Activated naive CD4-positive, alpha-beta T cell treated with anti-CD3 and anti-CD28 coated beads, Interleukin-2, amount 50 U/mL, for 24 hours (primary cell): ENCODE results near the gene ANK3.

Experiments used
- H3K27ac Mint-ChIP-seq: one replicate; pipeline ENCODE4 v1.8.0; 2021; ENCODE audit warnings: mild to moderate bottlenecking, mixed read lengths
- H3K27me3 Mint-ChIP-seq: one replicate; pipeline ENCODE4 v1.8.0; 2021; ENCODE audit warnings: mixed read lengths
- H3K36me3 Mint-ChIP-seq: one replicate; pipeline ENCODE4 v1.8.0; 2021; ENCODE audit warnings: mixed read lengths
- H3K4me1 Mint-ChIP-seq: one replicate; pipeline ENCODE4 v1.8.0; 2021; ENCODE audit warnings: mixed read lengths
- H3K4me3 Mint-ChIP-seq: one replicate; pipeline ENCODE4 v1.8.0; 2021; ENCODE audit warnings: mild to moderate bottlenecking, mixed read lengths
- H3K9me3 Mint-ChIP-seq: one replicate; pipeline ENCODE4 v1.8.0; 2021; ENCODE audit warnings: mixed read lengths

The ANK3 gene

DNA sequence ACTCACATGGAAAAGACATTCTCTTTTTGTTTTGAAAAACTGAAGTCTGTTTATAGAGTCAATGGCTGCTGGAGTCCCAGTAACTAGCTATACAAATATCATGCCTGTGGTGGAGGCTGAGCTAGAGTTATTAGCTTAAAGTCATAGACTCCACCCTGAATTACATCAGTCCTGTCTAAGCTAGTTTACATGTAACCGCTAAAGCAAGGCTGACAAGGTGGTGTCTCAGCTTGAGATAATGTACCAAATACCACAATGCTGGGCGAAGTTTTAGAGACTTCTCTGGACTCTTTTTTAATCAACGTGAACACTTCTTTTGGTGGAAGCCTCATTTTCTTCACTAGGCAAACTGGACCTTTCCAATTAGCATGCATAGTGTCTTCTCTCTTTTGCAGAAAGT lies 219.4 kb downstream of the ANK3 start:
- Mint-ChIP-seq H3K27me3 (no peaks in the 10 kb centered on the region), H3K4me1 (no peaks in the 10 kb centered on the region), H3K9me3 (no peaks in the 10 kb centered on the region), H3K27ac (no peak overlapping the region), H3K4me3 (no peak overlapping the region), H3K36me3 (peaks cover 15% of the 10 kb centered on the region)

DNA sequence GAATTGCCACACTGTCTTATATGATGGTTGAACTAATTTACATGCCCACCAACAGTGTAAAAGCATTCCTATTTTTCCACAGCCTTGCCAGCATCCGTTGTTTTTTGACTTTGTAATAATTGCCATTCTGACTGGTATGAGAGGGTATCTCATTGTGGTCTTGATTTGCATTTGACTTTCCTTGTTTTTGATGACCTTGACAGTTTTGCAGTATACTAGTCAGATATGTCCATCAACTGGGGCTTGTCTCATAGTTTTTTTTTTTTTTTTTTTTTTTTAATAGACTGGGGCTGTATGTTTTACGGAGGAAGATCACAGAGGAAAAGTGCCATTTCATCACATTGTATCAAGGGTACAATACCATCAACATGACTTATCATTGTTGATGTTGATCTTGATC lies 220.6 kb downstream of the ANK3 start:
- Mint-ChIP-seq H3K27me3 (no peaks in the 10 kb centered on the region), H3K4me3 (no peak overlapping the region)

DNA sequence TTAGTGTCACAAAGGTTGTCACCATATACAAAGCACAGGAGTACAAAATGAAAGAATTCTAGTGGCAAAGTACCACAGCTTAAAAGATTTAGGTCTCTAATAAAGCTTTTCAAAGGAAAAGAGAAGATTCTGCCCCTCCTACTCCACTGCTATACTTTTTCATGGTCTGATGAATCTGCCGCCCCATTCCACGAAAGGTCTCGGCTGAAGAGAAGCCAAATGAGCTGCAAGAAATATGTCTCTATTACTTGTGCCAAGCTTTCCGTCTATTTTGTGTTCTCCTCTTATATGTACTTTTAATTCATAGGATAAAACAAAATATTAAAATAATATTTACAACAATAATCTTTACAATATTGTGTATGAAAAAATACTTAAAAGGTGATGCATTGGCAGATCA lies 222.6 kb downstream of the ANK3 start:
- Mint-ChIP-seq H3K27me3 (no peaks in the 10 kb centered on the region), H3K36me3 (peaks cover 19% of the 10 kb centered on the region)

More for the DNA sequence above, 220.6 kb downstream of the ANK3 start:
- Mint-ChIP-seq H3K27ac (no peak overlapping the region), H3K9me3 (no peaks in the 10 kb centered on the region), H3K4me1 (no peaks in the 10 kb centered on the region), H3K36me3 (peaks cover 12% of the 10 kb centered on the region)

DNA sequence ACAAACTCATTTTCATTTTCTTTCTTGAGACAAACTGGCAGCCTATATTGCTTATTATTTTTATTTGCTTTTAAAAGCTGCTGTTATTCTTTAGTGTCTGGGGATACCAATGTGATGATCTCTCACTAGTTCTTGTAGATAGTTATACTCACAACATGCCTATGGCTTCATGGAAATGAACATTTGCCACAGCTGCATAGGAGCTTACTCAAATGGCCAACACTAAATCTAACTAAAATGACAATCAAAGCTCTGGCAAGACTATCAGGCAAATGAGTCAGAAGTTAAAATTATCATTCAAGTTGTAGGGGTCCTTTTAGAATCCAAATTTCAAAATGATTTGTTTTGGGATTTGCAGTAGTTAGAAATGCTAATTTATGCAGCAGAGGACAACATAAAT lies 225.9 kb downstream of the ANK3 start:
- Mint-ChIP-seq H3K36me3 (peaks cover 23% of the 10 kb centered on the region), H3K9me3 (no peaks in the 10 kb centered on the region), H3K4me3 (no peak overlapping the region), H3K4me1 (no peaks in the 10 kb centered on the region), H3K27me3 (no peaks in the 10 kb centered on the region), H3K27ac (no peak overlapping the region)

More for the DNA sequence above, 222.6 kb downstream of the ANK3 start:
- Mint-ChIP-seq H3K4me1 (no peaks in the 10 kb centered on the region), H3K4me3 (no peak overlapping the region), H3K9me3 (no peaks in the 10 kb centered on the region), H3K27ac (no peak overlapping the region)

DNA sequence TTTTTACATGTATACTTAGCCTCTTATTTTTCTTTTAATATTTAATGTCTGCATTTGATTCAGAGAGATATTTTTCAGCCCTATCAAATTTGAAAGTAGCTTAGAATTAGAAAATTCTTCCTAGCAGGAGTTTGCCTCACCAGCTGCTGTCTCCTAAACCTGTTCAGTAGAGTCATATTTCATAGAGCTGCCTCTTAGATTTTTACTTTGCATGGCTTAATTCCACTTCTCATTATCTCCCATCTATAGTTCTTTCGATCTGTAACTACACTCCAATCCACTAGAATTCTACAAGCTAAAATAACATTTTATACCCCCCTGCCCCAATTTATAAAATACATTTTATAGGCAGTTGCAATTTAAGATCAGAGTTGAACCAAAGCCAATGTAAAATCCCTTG lies 227.0 kb downstream of the ANK3 start:
- peaks cover 26% of the 10 kb centered on the region for H3K36me3 Mint-ChIP-seq
- H3K27ac Mint-ChIP-seq = peak overlapping the region; percentile 26
- no peak overlapping the region for H3K4me3 Mint-ChIP-seq
- H3K27me3 Mint-ChIP-seq = no peaks in the 10 kb centered on the region
- H3K9me3 Mint-ChIP-seq = no peaks in the 10 kb centered on the region
- H3K4me1 Mint-ChIP-seq = no peaks in the 10 kb centered on the region

DNA sequence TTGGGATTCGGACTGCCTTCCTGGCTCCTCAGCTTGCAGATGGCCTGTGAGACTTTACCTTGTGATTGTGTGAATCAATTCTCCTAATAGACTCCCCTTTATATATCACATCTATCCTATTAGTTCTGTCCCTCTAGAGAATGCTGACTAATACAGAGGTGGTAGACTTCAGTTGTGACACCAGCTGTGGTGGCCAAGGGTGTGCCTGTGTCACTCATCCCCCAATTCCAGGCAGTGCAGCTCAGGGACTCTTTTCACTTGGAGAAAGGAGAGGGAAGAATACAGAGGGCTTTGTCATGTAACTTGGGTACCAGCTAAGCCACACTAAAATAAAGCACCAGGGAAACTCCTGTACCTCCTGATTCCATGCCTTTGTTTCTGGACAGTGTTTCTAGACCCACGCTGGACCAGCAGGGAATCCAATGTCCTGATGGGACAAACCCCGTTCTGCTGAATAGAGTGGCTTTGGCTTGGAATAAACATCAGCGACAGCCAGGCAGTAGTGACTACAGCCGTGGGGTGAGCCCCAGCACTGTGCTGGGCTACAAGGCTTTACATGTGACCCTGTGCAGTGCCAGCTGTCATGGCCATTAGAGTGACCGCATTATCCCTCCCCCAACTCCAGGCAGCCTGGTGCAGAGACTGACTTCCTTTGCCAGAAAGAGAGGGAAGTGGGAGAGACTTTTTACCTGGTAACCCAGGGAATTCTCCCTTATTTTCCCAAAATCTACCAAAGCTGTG lies 233.6 kb downstream of the ANK3 start:
- Mint-ChIP-seq H3K4me1 (no peaks in the 10 kb centered on the region), H3K27me3 (no peaks in the 10 kb centered on the region), H3K9me3 (no peaks in the 10 kb centered on the region), H3K36me3 (peaks cover 23% of the 10 kb centered on the region), H3K4me3 (no peak overlapping the region), H3K27ac (no peak overlapping the region)

DNA sequence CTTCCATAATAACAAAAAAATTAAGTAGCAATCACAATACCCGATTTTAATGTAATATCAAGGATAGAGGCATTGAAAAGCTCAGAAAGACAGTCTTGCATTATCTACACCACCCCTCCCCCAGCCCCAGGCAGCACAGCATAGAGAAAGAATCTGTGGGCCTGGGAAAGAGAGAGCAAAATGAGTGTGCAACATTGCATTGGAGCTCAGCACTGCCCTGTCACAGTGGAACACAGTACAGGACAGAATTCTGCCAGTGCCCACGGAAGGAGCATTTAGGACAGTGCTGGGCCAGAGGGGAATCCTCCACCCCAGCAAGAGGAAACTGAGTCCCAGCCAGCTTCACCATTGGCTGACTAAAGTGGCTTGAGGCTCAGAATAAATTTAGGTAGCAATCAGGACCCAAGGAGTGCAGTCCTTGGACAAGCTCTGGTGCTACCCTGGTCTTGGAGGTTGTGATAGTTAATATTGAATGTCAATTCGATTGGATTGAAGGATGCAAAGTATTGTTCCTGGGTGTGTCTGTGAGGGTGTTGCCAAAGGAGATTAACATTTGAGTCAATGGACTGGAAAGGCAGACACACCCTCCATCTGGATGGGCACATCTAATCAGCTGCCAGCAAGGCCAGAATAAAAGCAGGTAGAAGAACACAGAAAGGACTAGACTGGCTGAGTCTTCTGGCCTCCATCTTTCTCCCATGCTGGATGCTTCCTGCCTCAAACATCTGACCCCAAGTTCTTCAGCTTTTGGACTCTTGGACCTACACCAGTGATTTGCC lies 234.4 kb downstream of the ANK3 start:
- Mint-ChIP-seq H3K4me1 (no peaks in the 10 kb centered on the region), H3K27ac (no peak overlapping the region), H3K27me3 (no peaks in the 10 kb centered on the region), H3K36me3 (peaks cover 22% of the 10 kb centered on the region), H3K9me3 (no peaks in the 10 kb centered on the region), H3K4me3 (no peak overlapping the region)

DNA sequence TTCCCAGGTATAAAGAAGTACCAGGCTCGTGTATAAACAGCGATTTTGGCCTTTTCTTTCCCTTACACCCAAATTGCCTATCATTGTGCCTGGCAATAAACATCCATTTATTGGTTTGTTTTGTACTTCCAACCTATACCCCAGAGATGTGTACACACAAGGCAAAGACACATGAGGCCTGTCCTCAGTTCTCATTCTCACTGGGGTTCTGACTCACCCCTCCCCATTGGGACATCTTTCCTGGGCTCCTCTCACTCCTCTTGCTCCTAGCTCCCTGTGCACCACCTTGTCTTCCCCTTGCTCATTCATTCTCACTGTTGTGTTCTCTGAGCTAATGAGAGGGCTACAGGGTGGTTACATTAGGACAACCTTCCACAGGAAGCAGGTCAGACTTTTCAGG lies 240.7 kb downstream of the ANK3 start:
- Mint-ChIP-seq H3K4me3 (no peak overlapping the region), H3K9me3 (no peaks in the 10 kb centered on the region), H3K27ac (no peak overlapping the region), H3K27me3 (no peaks in the 10 kb centered on the region), H3K36me3 (peaks cover 27% of the 10 kb centered on the region), H3K4me1 (no peaks in the 10 kb centered on the region)

DNA sequence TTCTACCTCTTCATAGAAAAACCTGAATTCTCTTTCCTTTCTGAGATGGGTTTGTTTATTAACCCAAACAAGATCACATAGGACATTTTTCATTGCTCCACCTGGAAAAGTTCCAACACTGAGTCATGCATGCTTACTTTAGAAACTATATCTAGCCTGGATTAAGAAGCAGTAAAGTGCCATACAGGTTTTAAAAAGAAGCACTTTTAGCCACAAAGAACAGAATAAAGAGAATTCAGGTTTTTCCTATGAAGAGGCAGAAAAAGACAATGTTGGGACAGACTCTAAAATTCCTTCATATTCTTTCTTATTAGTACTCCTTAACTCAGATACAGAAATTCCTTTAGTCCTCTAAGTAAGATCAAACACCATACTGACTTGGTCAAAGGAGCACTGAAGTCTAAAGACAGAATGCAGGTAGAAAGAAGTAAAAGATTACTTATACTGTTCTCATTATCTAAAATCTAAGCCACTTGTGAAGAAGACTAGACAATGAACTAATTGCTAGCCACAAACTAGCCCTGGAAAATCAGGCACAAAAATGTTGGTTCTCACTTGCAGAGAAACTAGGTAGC lies 241.3 kb downstream of the ANK3 start:
- H3K27ac Mint-ChIP-seq = no peak overlapping the region
- no peak overlapping the region for H3K4me3 Mint-ChIP-seq
- H3K36me3 Mint-ChIP-seq = peaks cover 27% of the 10 kb centered on the region
- no peaks in the 10 kb centered on the region for H3K9me3 Mint-ChIP-seq
- H3K27me3 Mint-ChIP-seq = no peaks in the 10 kb centered on the region
- H3K4me1 Mint-ChIP-seq = no peaks in the 10 kb centered on the region

DNA sequence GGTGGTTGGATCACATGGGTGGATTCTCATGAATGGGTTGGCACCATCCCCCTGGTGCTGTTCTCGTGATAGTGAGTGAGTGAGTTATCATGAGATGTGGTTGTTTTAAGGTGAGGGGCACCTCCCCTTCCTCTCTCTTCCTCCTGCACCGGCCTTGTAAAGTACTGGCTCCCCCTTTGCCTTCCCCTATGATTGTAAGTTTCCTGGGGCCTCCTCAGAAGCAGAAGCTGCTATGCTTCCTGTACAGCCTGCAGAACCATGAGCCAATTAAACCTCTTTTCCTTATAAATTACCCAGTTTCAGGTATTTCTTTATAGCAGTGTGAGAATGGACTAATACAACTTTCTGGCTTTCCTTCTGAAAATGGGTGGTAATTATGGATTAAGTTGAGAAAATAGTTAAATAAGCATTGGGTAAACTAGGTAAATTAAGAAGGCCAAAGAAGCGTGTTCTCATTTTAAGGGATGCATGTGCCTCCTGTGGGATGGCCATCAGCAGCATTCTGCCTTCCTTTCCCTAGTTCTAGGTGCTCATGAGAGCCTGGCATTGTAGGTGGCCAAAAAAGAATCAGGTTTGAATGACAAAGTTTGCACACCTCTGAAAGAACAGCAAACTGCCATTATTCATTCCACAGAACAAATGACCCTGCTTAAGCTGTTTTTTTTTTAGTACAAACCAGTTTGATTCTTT lies 242.0 kb downstream of the ANK3 start:
- H3K9me3 Mint-ChIP-seq = no peaks in the 10 kb centered on the region
- H3K4me3 Mint-ChIP-seq = no peak overlapping the region
- no peaks in the 10 kb centered on the region for H3K27me3 Mint-ChIP-seq
- H3K27ac Mint-ChIP-seq = no peak overlapping the region
- peaks cover 22% of the 10 kb centered on the region for H3K36me3 Mint-ChIP-seq
- H3K4me1 Mint-ChIP-seq = no peaks in the 10 kb centered on the region

DNA sequence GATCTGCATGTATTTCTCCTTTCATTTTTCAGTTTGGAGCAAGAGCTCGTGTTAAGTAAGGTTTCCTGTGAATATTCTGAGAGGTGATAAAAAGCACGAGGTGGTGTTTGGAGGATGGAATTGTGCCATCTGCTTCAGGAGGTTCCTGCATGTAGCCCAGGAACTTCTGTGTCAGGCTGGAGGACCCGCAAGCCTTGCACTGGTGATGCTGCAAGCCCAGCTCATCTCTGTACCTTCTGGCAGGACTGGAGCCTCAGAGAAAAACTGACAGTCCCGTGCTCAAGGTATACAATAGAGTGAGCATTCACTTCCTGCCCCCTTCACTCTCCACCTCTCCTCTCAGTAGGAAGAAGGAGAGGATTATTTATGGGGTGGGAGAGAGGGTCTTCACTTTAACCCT lies 242.7 kb downstream of the ANK3 start:
- Mint-ChIP-seq H3K27me3 (no peaks in the 10 kb centered on the region), H3K36me3 (peaks cover 21% of the 10 kb centered on the region), H3K4me1 (no peaks in the 10 kb centered on the region), H3K9me3 (no peaks in the 10 kb centered on the region), H3K27ac (no peak overlapping the region), H3K4me3 (no peak overlapping the region)

DNA sequence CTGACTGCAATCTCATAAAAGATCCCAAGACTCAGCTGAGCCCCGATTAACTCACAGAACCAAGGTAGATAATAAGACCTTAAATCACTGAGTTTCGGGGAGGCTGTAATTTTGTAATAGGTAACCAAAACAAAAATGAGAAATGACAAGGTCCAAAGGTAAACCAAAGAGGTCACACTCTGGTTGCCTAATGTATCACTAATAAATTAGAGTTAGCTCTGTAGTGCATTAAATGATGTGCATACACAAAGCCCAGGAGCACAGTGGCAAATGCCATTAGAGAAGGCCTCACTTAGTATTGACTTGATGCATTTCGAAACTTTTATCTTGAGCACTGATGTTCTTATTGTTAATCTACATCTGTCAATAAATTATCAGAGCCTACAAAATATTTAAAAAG lies 245.6 kb downstream of the ANK3 start:
- Mint-ChIP-seq H3K27ac (no peak overlapping the region), H3K4me1 (no peaks in the 10 kb centered on the region), H3K27me3 (no peaks in the 10 kb centered on the region), H3K4me3 (no peak overlapping the region), H3K9me3 (no peaks in the 10 kb centered on the region), H3K36me3 (peaks cover 12% of the 10 kb centered on the region)

DNA sequence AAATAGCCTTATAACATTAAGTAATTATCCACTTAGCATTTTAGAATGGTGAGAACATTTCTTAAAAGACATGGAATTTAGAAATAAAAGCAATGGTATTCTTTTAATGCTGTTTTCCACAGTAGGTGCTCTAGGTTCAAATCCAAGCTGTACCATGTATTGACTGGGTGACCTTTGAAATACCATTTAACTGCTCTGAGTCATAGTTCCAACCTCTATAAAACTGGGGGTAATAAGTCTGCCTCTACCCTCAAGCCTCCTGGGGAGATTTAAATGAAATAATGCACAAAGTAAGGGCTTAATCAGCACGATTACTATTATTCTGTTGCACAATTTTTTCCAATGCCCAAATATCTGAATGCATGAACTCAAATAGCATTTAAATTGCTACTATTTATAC lies 246.9 kb downstream of the ANK3 start:
- Mint-ChIP-seq H3K27me3 (no peaks in the 10 kb centered on the region), H3K4me3 (no peak overlapping the region), H3K36me3 (peaks cover 11% of the 10 kb centered on the region), H3K4me1 (no peaks in the 10 kb centered on the region), H3K27ac (no peak overlapping the region), H3K9me3 (no peaks in the 10 kb centered on the region)

DNA sequence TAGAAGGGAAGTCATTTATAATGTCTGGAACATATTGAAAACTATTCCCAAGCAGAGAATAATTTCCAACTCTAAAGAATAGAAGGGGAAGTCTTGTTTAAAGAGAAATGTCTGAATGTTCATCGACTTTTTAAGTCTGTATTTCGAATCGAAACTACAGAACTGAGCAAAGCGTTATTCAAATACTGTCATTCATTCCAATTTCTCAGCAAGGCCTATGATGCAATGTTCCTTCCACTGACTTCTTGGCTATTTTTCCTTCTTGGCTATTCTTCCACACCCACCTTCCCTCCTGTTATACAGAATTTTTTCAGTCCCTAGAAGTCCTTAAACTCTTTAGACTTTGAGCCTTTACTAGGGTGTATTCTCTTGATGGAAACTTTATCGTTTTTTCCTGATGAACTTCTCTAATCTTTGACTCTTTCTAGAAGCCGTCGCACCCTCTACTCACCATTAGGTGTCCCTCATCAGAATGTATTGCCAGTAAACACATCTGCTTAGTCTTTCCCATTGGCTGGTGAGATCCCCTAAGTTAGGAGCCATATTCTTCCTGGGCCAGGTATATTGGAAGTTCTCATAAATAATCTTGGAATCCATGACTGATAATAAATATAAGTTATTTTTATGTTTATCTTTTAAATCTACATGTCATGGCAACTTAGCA lies 247.6 kb downstream of the ANK3 start:
- H3K36me3 Mint-ChIP-seq = peaks cover 10% of the 10 kb centered on the region
- H3K27me3 Mint-ChIP-seq = no peaks in the 10 kb centered on the region
- no peaks in the 10 kb centered on the region for H3K4me1 Mint-ChIP-seq
- H3K27ac Mint-ChIP-seq = no peak overlapping the region
- no peaks in the 10 kb centered on the region for H3K9me3 Mint-ChIP-seq
- no peak overlapping the region for H3K4me3 Mint-ChIP-seq
